Panc1 (cell line): ENCODE data around the gene LCN1. TPM values are rescaled to one million over a fixed set of nuclear protein-coding genes. Genes with fewer than 3 reads are reported as not detected.
"Not testable (repeated sequence)": the region's sequence is repeated elsewhere in the genome, so short reads cannot be mapped to it uniquely, and the experiment has no call there.

Source experiments
- ATAC-seq: fragments of 200-7000 bp; cut with Tn5 transposase; 2 replicates; pipeline ENCODE4 v1.9.1; 2020; ENCODE audit warnings: mild to moderate bottlenecking, moderate library complexity
- BruUV-seq: library from RNA; stranded (reverse); fragments of 400-500 nt; replicated peaks from 2 replicates; lab custom pipeline; 2021; lab: Mats Ljungman, UMichigan
- CTCF ChIA-PET: fragments of 300-600 bp; sonication (Branson Sonifier 250); formaldehyde crosslinking; loops from one replicate; lab custom pipeline; 2022; ENCODE audit warnings: antibody characterized with exemption; lab: Charles Lee
- POLR2A ChIA-PET: fragments of 300-600 bp; sonication (Branson Sonifier 250); formaldehyde crosslinking; loops from one replicate; lab custom pipeline; 2022; ENCODE audit warnings: antibody characterized with exemption; lab: Charles Lee
- DNase-seq: peaks from one replicate; pipeline ENCODE4 v3.0.0-alpha.2; 2010; ENCODE audit warnings: low read depth, low spot score
- H3K27ac ChIP-seq: 2 replicates; pipeline ENCODE4 v1.5.1; 2011; ENCODE audit warnings: mild to moderate bottlenecking, low read length, inconsistent platforms
- H3K27me3 ChIP-seq: fragments of 200-500 bp; sonication (Bioruptor generic); 2 replicates; pipeline ENCODE4 v1.6.0; 2014; ENCODE audit warnings: low read length, inconsistent platforms; ENCODE audit not compliant: control insufficient read depth, insufficient read depth
- H3K36me3 ChIP-seq: fragments of 200-500 bp; sonication (Bioruptor generic); 2 replicates; pipeline ENCODE4 v1.5.1; 2014; ENCODE audit warnings: inconsistent platforms, mild to moderate bottlenecking, low read length, moderate library complexity; ENCODE audit not compliant: control insufficient read depth, insufficient read depth
- H3K4me1 ChIP-seq: 2 replicates; pipeline ENCODE4 v1.5.1; 2011; ENCODE audit warnings: inconsistent platforms, mild to moderate bottlenecking, low read length, moderate library complexity; ENCODE audit not compliant: control insufficient read depth, insufficient read depth
- H3K4me3 ChIP-seq, 2 experiments: 2 replicates each; pipeline ENCODE4 v1.5.1; 2011 to 2012; ENCODE audit warnings: low read depth in 2 of 2, low read length in 2 of 2, mild to moderate bottlenecking in 2 of 2, inconsistent platforms in 1 of 2, moderate library complexity in 1 of 2
- H3K9me3 ChIP-seq: fragments of 200-500 bp; sonication (Bioruptor generic); 2 replicates; pipeline ENCODE4 v1.5.1; 2014; ENCODE audit warnings: low read depth, mild to moderate bottlenecking, inconsistent platforms, low read length, moderate library complexity; ENCODE audit not compliant: control insufficient read depth, insufficient read depth
- POLR2AphosphoS5 ChIP-seq: IDR thresholded peaks from 2 replicates; pipeline ENCODE4 v1.6.1; 2012; ENCODE audit warnings: mild to moderate bottlenecking, low read depth, low read length, moderate library complexity
- SIN3A ChIP-seq: IDR thresholded peaks from 2 replicates; pipeline ENCODE4 v1.6.1; 2012; ENCODE audit warnings: low read depth, mild to moderate bottlenecking, low read length, moderate library complexity, borderline replicate concordance; ENCODE audit not compliant: insufficient read depth
- TCF7L2 ChIP-seq: IDR thresholded peaks from 2 replicates; pipeline ENCODE4 v1.6.1; 2011; ENCODE audit warnings: mild to moderate bottlenecking, low read depth, low read length, inconsistent platforms
- in situ Hi-C: cut with HindIII; loops from 2 replicates; pipeline ENCODE4 v1.10.0; 2016; ENCODE audit warnings: low sequenced_read_pairs, low pct_unique_long_range_greater_than_20kb
- intact Hi-C: fragments of 100-400 bp; cut with micrococcal nuclease; formaldehyde crosslinking; loops from one replicate; pipeline ENCODE4 v1.10.0; 2022; ENCODE audit not compliant: unreplicated experiment
- total RNA-seq: library from RNA; stranded (reverse); gene quantifications from one replicate; pipeline ENCODE4 v1.2.1, GENCODE V29; 2021; ENCODE audit not compliant: unreplicated experiment
- TF ChIP-seq, protein P1 (sequence below): fragments of 450-650 bp; IDR thresholded peaks from 2 replicates; pipeline ENCODE4 v1.5.1; 2017; ENCODE audit warnings: mild to moderate bottlenecking
- TF ChIP-seq, protein P2 (sequence below), 2 experiments: IDR thresholded peaks; 2 replicates each; pipeline ENCODE4 v1.6.1; 2011 to 2012; ENCODE audit warnings: low read depth in 2 of 2, control low read depth in 1 of 2, low read length in 1 of 2, mild to moderate bottlenecking in 1 of 2, moderate library complexity in 1 of 2; ENCODE audit not compliant: insufficient read depth in 1 of 2

LCN1 gene
- total RNA-seq, 1 experiment from 2014 or later = not detected

- DNase-seq = no peak
- no TSS peak for BruUV-seq
- in situ Hi-C loops = no loop called here
Observed at GRCh38 chr9:135536216-135536615, 15.0 kb downstream of the LCN1 start.

GRCh38 chr9:135543262-135543894 lies 22.1 kb downstream of the LCN1 start:
- in situ Hi-C loops, H3K36me3 ChIP-seq, H3K27ac ChIP-seq, H3K9me3 ChIP-seq, ATAC-seq, BruUV-seq, H3K4me3 ChIP-seq, H3K27me3 ChIP-seq, H3K4me1 ChIP-seq, intact Hi-C loops, POLR2A ChIA-PET, DNase-seq, CTCF ChIA-PET: not testable (repeated sequence)

More at GRCh38 chr9:135536216-135536615, 15.0 kb downstream of the LCN1 start:
- ChIA-PET POLR2A (no interaction called here), CTCF (no interaction called here)
- no peaks in the 10 kb centered on the region for H3K27me3 ChIP-seq
- no peak for ATAC-seq
- H3K36me3 ChIP-seq = no peaks in the 10 kb centered on the region
- H3K9me3 ChIP-seq = no peaks in the 10 kb centered on the region
- no peak overlapping the region for H3K4me3 ChIP-seq
- intact Hi-C loops = no loop called here
- H3K4me1 ChIP-seq = no peaks in the 10 kb centered on the region
- TF ChIP-seq, protein P1, sequence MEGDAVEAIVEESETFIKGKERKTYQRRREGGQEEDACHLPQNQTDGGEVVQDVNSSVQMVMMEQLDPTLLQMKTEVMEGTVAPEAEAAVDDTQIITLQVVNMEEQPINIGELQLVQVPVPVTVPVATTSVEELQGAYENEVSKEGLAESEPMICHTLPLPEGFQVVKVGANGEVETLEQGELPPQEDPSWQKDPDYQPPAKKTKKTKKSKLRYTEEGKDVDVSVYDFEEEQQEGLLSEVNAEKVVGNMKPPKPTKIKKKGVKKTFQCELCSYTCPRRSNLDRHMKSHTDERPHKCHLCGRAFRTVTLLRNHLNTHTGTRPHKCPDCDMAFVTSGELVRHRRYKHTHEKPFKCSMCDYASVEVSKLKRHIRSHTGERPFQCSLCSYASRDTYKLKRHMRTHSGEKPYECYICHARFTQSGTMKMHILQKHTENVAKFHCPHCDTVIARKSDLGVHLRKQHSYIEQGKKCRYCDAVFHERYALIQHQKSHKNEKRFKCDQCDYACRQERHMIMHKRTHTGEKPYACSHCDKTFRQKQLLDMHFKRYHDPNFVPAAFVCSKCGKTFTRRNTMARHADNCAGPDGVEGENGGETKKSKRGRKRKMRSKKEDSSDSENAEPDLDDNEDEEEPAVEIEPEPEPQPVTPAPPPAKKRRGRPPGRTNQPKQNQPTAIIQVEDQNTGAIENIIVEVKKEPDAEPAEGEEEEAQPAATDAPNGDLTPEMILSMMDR = no peak
- TF ChIP-seq SIN3A = no peak
- TF ChIP-seq TCF7L2 = no peak
- no peak for TF ChIP-seq POLR2AphosphoS5
- TF ChIP-seq, protein P2, sequence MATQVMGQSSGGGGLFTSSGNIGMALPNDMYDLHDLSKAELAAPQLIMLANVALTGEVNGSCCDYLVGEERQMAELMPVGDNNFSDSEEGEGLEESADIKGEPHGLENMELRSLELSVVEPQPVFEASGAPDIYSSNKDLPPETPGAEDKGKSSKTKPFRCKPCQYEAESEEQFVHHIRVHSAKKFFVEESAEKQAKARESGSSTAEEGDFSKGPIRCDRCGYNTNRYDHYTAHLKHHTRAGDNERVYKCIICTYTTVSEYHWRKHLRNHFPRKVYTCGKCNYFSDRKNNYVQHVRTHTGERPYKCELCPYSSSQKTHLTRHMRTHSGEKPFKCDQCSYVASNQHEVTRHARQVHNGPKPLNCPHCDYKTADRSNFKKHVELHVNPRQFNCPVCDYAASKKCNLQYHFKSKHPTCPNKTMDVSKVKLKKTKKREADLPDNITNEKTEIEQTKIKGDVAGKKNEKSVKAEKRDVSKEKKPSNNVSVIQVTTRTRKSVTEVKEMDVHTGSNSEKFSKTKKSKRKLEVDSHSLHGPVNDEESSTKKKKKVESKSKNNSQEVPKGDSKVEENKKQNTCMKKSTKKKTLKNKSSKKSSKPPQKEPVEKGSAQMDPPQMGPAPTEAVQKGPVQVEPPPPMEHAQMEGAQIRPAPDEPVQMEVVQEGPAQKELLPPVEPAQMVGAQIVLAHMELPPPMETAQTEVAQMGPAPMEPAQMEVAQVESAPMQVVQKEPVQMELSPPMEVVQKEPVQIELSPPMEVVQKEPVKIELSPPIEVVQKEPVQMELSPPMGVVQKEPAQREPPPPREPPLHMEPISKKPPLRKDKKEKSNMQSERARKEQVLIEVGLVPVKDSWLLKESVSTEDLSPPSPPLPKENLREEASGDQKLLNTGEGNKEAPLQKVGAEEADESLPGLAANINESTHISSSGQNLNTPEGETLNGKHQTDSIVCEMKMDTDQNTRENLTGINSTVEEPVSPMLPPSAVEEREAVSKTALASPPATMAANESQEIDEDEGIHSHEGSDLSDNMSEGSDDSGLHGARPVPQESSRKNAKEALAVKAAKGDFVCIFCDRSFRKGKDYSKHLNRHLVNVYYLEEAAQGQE (IDR thresholded peaks at IDR 0.05; ENCODE audit: insufficient read depth in 1 of 2, low read depth in 2 of 2, low read length in 1 of 2) = no peak
- H3K27ac ChIP-seq = no peak overlapping the region

- Histone ChIP-seq H3K4me1 (no peaks in the 10 kb centered on the region), H3K27ac (no peak overlapping the region), H3K4me3 (no peak overlapping the region), H3K36me3 (no peaks in the 10 kb centered on the region), H3K27me3 (no peaks in the 10 kb centered on the region), H3K9me3 (no peaks in the 10 kb centered on the region)
- ChIA-PET POLR2A (no interaction called here), CTCF (no interaction called here)
- ATAC-seq (no peak), DNase-seq (no peak)
- TF ChIP-seq TCF7L2 = no peak
- TF ChIP-seq, protein P2 (IDR thresholded peaks at IDR 0.05; ENCODE audit: insufficient read depth in 1 of 2, low read depth in 2 of 2, low read length in 1 of 2) = no peak
- intact Hi-C loops (no loop called here), in situ Hi-C loops (no loop called here)
- no TSS peak for BruUV-seq
Observed at GRCh38 chr9:135544981-135545635, 23.9 kb downstream of the LCN1 start.

GRCh38 chr9:135545646-135546176 lies 24.5 kb downstream of the LCN1 start, which contains the start of gene OBP2A:
Gene OBP2A, plus strand, starts transcription at chr9:135546126. Its CDS starts 55 bp downstream, at chr9:135546181.
- H3K4me3 ChIP-seq, BruUV-seq, ATAC-seq, H3K27ac ChIP-seq, CTCF ChIA-PET, H3K4me1 ChIP-seq, POLR2A ChIA-PET, H3K9me3 ChIP-seq, H3K27me3 ChIP-seq, intact Hi-C loops, in situ Hi-C loops, DNase-seq, H3K36me3 ChIP-seq: not testable (repeated sequence)
